Panc1 (cell line): Measurements from ENCODE around the gene RPS2. TPM values are rescaled to one million over a fixed set of nuclear protein-coding genes. Genes with fewer than 3 reads are reported as not detected.

Experiments used
- ATAC-seq: fragments of 200-7000 bp; cut with Tn5 transposase; 2 replicates; pipeline ENCODE4 v1.9.1; 2020; ENCODE audit warnings: mild to moderate bottlenecking, moderate library complexity
- BruUV-seq: library from RNA; stranded (reverse); fragments of 400-500 nt; replicated peaks from 2 replicates; lab custom pipeline; 2021; lab: Mats Ljungman, UMichigan
- CTCF ChIA-PET: fragments of 300-600 bp; sonication (Branson Sonifier 250); formaldehyde crosslinking; loops from one replicate; lab custom pipeline; 2022; ENCODE audit warnings: antibody characterized with exemption; lab: Charles Lee
- POLR2A ChIA-PET: fragments of 300-600 bp; sonication (Branson Sonifier 250); formaldehyde crosslinking; loops from one replicate; lab custom pipeline; 2022; ENCODE audit warnings: antibody characterized with exemption; lab: Charles Lee
- DNase-seq: peaks from one replicate; pipeline ENCODE4 v3.0.0-alpha.2; 2010; ENCODE audit warnings: low read depth, low spot score
- H3K27ac ChIP-seq: 2 replicates; pipeline ENCODE4 v1.5.1; 2011; ENCODE audit warnings: mild to moderate bottlenecking, low read length, inconsistent platforms
- H3K27me3 ChIP-seq: fragments of 200-500 bp; sonication (Bioruptor generic); 2 replicates; pipeline ENCODE4 v1.6.0; 2014; ENCODE audit warnings: low read length, inconsistent platforms; ENCODE audit not compliant: control insufficient read depth, insufficient read depth
- H3K36me3 ChIP-seq: fragments of 200-500 bp; sonication (Bioruptor generic); 2 replicates; pipeline ENCODE4 v1.5.1; 2014; ENCODE audit warnings: inconsistent platforms, mild to moderate bottlenecking, low read length, moderate library complexity; ENCODE audit not compliant: control insufficient read depth, insufficient read depth
- H3K4me1 ChIP-seq: 2 replicates; pipeline ENCODE4 v1.5.1; 2011; ENCODE audit warnings: inconsistent platforms, mild to moderate bottlenecking, low read length, moderate library complexity; ENCODE audit not compliant: control insufficient read depth, insufficient read depth
- H3K4me3 ChIP-seq, 2 experiments: 2 replicates each; pipeline ENCODE4 v1.5.1; 2011 to 2012; ENCODE audit warnings: low read depth in 2 of 2, low read length in 2 of 2, mild to moderate bottlenecking in 2 of 2, inconsistent platforms in 1 of 2, moderate library complexity in 1 of 2
- H3K9me3 ChIP-seq: fragments of 200-500 bp; sonication (Bioruptor generic); 2 replicates; pipeline ENCODE4 v1.5.1; 2014; ENCODE audit warnings: low read depth, mild to moderate bottlenecking, inconsistent platforms, low read length, moderate library complexity; ENCODE audit not compliant: control insufficient read depth, insufficient read depth
- POLR2AphosphoS5 ChIP-seq: IDR thresholded peaks from 2 replicates; pipeline ENCODE4 v1.6.1; 2012; ENCODE audit warnings: mild to moderate bottlenecking, low read depth, low read length, moderate library complexity
- SIN3A ChIP-seq: IDR thresholded peaks from 2 replicates; pipeline ENCODE4 v1.6.1; 2012; ENCODE audit warnings: low read depth, mild to moderate bottlenecking, low read length, moderate library complexity, borderline replicate concordance; ENCODE audit not compliant: insufficient read depth
- TCF7L2 ChIP-seq: IDR thresholded peaks from 2 replicates; pipeline ENCODE4 v1.6.1; 2011; ENCODE audit warnings: mild to moderate bottlenecking, low read depth, low read length, inconsistent platforms
- in situ Hi-C: cut with HindIII; loops from 2 replicates; pipeline ENCODE4 v1.10.0; 2016; ENCODE audit warnings: low sequenced_read_pairs, low pct_unique_long_range_greater_than_20kb
- intact Hi-C: fragments of 100-400 bp; cut with micrococcal nuclease; formaldehyde crosslinking; loops from one replicate; pipeline ENCODE4 v1.10.0; 2022; ENCODE audit not compliant: unreplicated experiment
- total RNA-seq: library from RNA; stranded (reverse); gene quantifications from one replicate; pipeline ENCODE4 v1.2.1, GENCODE V29; 2021; ENCODE audit not compliant: unreplicated experiment
- TF ChIP-seq, protein P1 (sequence below): fragments of 450-650 bp; IDR thresholded peaks from 2 replicates; pipeline ENCODE4 v1.5.1; 2017; ENCODE audit warnings: mild to moderate bottlenecking
- TF ChIP-seq, protein P2 (sequence below), 2 experiments: IDR thresholded peaks; 2 replicates each; pipeline ENCODE4 v1.6.1; 2011 to 2012; ENCODE audit warnings: low read depth in 2 of 2, control low read depth in 1 of 2, low read length in 1 of 2, mild to moderate bottlenecking in 1 of 2, moderate library complexity in 1 of 2; ENCODE audit not compliant: insufficient read depth in 1 of 2

Gene RPS2
- total RNA-seq, 1 experiment from 2014 or later, result 2,794 TPM

DNA sequence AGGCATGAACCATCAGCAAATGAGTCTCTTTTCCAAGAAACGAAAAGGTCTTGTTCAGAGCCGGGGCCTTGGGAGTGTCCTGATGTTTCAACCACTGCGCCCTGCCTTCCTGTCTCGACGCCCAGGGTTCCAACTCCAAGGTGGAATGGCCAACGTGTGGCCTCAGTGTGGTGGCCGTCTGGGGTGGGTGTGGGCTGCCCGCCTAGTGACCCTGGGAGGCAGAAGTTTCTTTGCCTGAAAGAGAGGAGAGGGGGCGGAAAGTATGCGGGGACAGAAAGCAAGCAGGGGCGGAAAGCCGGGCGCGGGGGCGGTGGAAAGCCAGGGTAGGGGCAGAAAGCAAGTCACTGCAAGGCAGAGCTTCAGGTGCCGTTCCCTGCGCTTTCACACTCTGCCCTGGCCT lies 25.7 kb downstream of the RPS2 start:
- no peak for ATAC-seq
- Histone ChIP-seq H3K27me3 (no peaks in the 10 kb centered on the region), H3K36me3 (no peaks in the 10 kb centered on the region; the same call in 1 of the 2 replicates), H3K4me1 (peaks cover 11% of the 10 kb centered on the region), H3K27ac (no peak overlapping the region), H3K4me3 (no peak overlapping the region), H3K9me3 (no peaks in the 10 kb centered on the region)
- DNase-seq, result no peak
- no TSS peak for BruUV-seq
- POLR2A ChIA-PET, result no interaction called here
- intact Hi-C loops, result no loop called here
- TF ChIP-seq TCF7L2, result no peak
- TF ChIP-seq, protein P1, sequence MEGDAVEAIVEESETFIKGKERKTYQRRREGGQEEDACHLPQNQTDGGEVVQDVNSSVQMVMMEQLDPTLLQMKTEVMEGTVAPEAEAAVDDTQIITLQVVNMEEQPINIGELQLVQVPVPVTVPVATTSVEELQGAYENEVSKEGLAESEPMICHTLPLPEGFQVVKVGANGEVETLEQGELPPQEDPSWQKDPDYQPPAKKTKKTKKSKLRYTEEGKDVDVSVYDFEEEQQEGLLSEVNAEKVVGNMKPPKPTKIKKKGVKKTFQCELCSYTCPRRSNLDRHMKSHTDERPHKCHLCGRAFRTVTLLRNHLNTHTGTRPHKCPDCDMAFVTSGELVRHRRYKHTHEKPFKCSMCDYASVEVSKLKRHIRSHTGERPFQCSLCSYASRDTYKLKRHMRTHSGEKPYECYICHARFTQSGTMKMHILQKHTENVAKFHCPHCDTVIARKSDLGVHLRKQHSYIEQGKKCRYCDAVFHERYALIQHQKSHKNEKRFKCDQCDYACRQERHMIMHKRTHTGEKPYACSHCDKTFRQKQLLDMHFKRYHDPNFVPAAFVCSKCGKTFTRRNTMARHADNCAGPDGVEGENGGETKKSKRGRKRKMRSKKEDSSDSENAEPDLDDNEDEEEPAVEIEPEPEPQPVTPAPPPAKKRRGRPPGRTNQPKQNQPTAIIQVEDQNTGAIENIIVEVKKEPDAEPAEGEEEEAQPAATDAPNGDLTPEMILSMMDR, result no peak
- no peak for TF ChIP-seq SIN3A
- TF ChIP-seq POLR2AphosphoS5, result no peak
- TF ChIP-seq, protein P2, sequence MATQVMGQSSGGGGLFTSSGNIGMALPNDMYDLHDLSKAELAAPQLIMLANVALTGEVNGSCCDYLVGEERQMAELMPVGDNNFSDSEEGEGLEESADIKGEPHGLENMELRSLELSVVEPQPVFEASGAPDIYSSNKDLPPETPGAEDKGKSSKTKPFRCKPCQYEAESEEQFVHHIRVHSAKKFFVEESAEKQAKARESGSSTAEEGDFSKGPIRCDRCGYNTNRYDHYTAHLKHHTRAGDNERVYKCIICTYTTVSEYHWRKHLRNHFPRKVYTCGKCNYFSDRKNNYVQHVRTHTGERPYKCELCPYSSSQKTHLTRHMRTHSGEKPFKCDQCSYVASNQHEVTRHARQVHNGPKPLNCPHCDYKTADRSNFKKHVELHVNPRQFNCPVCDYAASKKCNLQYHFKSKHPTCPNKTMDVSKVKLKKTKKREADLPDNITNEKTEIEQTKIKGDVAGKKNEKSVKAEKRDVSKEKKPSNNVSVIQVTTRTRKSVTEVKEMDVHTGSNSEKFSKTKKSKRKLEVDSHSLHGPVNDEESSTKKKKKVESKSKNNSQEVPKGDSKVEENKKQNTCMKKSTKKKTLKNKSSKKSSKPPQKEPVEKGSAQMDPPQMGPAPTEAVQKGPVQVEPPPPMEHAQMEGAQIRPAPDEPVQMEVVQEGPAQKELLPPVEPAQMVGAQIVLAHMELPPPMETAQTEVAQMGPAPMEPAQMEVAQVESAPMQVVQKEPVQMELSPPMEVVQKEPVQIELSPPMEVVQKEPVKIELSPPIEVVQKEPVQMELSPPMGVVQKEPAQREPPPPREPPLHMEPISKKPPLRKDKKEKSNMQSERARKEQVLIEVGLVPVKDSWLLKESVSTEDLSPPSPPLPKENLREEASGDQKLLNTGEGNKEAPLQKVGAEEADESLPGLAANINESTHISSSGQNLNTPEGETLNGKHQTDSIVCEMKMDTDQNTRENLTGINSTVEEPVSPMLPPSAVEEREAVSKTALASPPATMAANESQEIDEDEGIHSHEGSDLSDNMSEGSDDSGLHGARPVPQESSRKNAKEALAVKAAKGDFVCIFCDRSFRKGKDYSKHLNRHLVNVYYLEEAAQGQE (IDR thresholded peaks at IDR 0.05; ENCODE audit: insufficient read depth in 1 of 2, low read depth in 2 of 2, low read length in 1 of 2), result no peak
- in situ Hi-C loops, result no loop called here
- CTCF ChIA-PET, result no interaction called here

DNA sequence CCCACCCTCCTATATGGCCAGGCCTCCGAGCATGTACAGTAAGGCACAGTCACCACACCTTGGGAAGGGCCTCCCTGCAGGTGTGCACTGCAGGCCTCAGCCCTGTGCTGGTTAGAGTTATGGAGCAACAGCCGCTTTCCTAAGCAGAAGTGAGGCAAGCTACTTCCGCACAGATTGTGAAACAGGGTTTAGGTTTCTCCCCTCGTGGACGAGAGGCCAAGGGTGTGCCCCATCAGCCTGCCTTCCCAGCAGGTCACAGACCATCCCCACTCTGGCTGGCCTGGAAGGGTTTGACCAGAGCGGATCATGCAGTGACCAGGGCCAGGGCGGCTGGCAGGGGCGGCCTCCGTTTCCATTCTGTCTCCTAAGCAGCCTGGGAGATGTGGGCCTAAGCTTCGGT lies 26.3 kb downstream of the RPS2 start:
- TF ChIP-seq, protein P2 (IDR thresholded peaks at IDR 0.05; ENCODE audit: insufficient read depth in 1 of 2, low read depth in 2 of 2, low read length in 1 of 2), result no peak
- TF ChIP-seq SIN3A, result no peak
- TF ChIP-seq, protein P1, result no peak
- no peaks in the 10 kb centered on the region for H3K9me3 ChIP-seq
- H3K27ac ChIP-seq, result no peak overlapping the region
- in situ Hi-C loops (no loop called here), intact Hi-C loops (no loop called here)
- ATAC-seq, result no peak
- ChIA-PET POLR2A (no interaction called here), CTCF (no interaction called here)
- H3K4me1 ChIP-seq, result peaks cover 11% of the 10 kb centered on the region
- no TSS peak for BruUV-seq
- H3K36me3 ChIP-seq, result no peaks in the 10 kb centered on the region; the same call in 1 of the 2 replicates
- H3K4me3 ChIP-seq, result no peak overlapping the region
- no peaks in the 10 kb centered on the region for H3K27me3 ChIP-seq
- no peak for DNase-seq
